ENCODE results near the gene BAZ2B. TPM values are rescaled to one million over a fixed set of nuclear protein-coding genes. Genes with fewer than 3 reads are reported as not detected.

BAZ2B gene
- total and polyA plus RNA-seq, 2 of the 13 experiments (the other 11 are each of a cell fraction or from before 2014, with no cell fraction given), result 14.0 to 15.1 TPM

DNA sequence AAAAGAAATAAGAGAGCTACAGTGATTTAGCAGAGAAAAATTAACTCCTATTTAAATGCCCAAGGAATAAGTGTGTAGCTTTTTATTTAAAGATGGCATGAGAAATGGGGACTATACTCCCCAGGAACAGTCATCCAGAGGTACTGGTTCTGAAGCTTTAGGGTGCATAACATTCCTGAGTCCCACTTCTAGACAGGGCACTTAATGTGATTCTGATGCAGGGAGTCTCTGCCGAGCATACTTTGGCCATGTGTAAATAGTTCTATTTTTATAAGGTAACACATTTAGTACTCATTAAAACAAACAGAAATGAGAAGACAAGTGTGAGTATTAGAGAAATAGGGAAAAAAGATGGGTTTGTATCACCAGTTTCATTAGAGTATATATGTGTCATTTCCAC, 175.2 kb downstream of the BAZ2B start:
- no peak overlapping the region for H3K27ac ChIP-seq (ENCODE audit: extremely low read length, insufficient read depth, low read length)
- no peaks in the 10 kb centered on the region for H3K4me1 ChIP-seq (ENCODE audit: insufficient read depth, low read length)
- DNase-seq (ENCODE audit: low spot score) (no peak), ATAC-seq (no peak), FAIRE-seq (no peak)
- no TSS peak for BruUV-seq (replicated peaks)
- H3K79me2 ChIP-seq (ENCODE audit: insufficient read depth, low read length), result no peaks in the 10 kb centered on the region
- H4K20me1 ChIP-seq (ENCODE audit: insufficient read depth, low read length), result no peaks in the 10 kb centered on the region
- no peak overlapping the region for H3K9ac ChIP-seq (ENCODE audit: insufficient read depth, low read depth, low read length)
- H2AFZ ChIP-seq (ENCODE audit: low read length), result no peak overlapping the region
- no peak overlapping the region for H3K4me2 ChIP-seq (ENCODE audit: low read depth, low read length)
- no peak overlapping the region for H3K4me3 ChIP-seq (replicated peaks in 1 of 3; ENCODE audit: insufficient read depth in 1 of 3, low read depth in 2 of 3, low read length in 3 of 3)
- intact Hi-C loops (cut with micrococcal nuclease; ENCODE audit: unreplicated experiment) (no loop called here), in situ Hi-C loops (cut with HindIII; ENCODE audit: extremely low pct_ligation_motif_present, low pct_unique_long_range_greater_than_20kb) (no loop called here)
- peaks cover 0 to 15% of the 10 kb centered on the region in 2 experiments; a peak in 3 of 5 replicates for H3K36me3 ChIP-seq (replicated peaks in 1 of 2; ENCODE audit: control insufficient read depth in 1 of 2, insufficient read depth in 2 of 2, low read length in 2 of 2)
- CTCF ChIA-PET (ENCODE audit: low intra/inter-chr PET ratio, low total read pairs), result no interaction called here
- no peaks in the 10 kb centered on the region for H3K27me3 ChIP-seq (ENCODE audit: control insufficient read depth in 1 of 2, insufficient read depth in 2 of 2, low read length in 2 of 2)
- no peaks in the 10 kb centered on the region for H3K9me3 ChIP-seq (ENCODE audit: low read length)
- WGBS (ENCODE audit: low lambda C conversion rate), result 94% methylated on average over 1 of the region's 1 CpG
- POLR2A ChIA-PET, result no interaction called here
- TF ChIP-seq SNRNP70 (IDR thresholded peaks at IDR 0.05; ENCODE audit: low read depth, low read length) (no peak), ELF4 (CRISPR knock-in tag; IDR thresholded peaks at IDR 0.05; ENCODE audit: borderline replicate concordance) (no peak), GPN1 (CRISPR knock-in tag; IDR thresholded peaks at IDR 0.05; ENCODE audit: borderline replicate concordance) (no peak), TARDBP (CRISPR knock-in tag; IDR thresholded peaks at IDR 0.05) (no peak), LCORL (IDR thresholded peaks at IDR 0.05) (no peak), LCORL (CRISPR knock-in tag; IDR thresholded peaks at IDR 0.05) (no peak), SYNCRIP (IDR thresholded peaks at IDR 0.05; ENCODE audit: insufficient read depth, low read depth, low read length) (no peak), SRF (IDR thresholded peaks at IDR 0.05; ENCODE audit: low read depth, low read length) (no peak), ETV6 (CRISPR knock-in tag; conservative IDR thresholded peaks at IDR 0.05) (no peak), MED13 (CRISPR knock-in tag; IDR thresholded peaks at IDR 0.05) (no peak), MYC (CRISPR knock-in tag; IDR thresholded peaks at IDR 0.05; ENCODE audit: borderline replicate concordance) (no peak), ZNF75D (CRISPR knock-in tag; IDR thresholded peaks at IDR 0.05; ENCODE audit: borderline replicate concordance) (no peak), CHCHD3 (CRISPR knock-in tag; IDR thresholded peaks at IDR 0.05) (no peak), ELF1 (CRISPR knock-in tag; IDR thresholded peaks at IDR 0.05) (no peak)
- TF ChIP-seq, protein P1, sequence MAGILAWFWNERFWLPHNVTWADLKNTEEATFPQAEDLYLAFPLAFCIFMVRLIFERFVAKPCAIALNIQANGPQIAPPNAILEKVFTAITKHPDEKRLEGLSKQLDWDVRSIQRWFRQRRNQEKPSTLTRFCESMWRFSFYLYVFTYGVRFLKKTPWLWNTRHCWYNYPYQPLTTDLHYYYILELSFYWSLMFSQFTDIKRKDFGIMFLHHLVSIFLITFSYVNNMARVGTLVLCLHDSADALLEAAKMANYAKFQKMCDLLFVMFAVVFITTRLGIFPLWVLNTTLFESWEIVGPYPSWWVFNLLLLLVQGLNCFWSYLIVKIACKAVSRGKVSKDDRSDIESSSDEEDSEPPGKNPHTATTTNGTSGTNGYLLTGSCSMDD (CRISPR knock-in tag; IDR thresholded peaks at IDR 0.05), result no peak
- TF ChIP-seq, protein P2, sequence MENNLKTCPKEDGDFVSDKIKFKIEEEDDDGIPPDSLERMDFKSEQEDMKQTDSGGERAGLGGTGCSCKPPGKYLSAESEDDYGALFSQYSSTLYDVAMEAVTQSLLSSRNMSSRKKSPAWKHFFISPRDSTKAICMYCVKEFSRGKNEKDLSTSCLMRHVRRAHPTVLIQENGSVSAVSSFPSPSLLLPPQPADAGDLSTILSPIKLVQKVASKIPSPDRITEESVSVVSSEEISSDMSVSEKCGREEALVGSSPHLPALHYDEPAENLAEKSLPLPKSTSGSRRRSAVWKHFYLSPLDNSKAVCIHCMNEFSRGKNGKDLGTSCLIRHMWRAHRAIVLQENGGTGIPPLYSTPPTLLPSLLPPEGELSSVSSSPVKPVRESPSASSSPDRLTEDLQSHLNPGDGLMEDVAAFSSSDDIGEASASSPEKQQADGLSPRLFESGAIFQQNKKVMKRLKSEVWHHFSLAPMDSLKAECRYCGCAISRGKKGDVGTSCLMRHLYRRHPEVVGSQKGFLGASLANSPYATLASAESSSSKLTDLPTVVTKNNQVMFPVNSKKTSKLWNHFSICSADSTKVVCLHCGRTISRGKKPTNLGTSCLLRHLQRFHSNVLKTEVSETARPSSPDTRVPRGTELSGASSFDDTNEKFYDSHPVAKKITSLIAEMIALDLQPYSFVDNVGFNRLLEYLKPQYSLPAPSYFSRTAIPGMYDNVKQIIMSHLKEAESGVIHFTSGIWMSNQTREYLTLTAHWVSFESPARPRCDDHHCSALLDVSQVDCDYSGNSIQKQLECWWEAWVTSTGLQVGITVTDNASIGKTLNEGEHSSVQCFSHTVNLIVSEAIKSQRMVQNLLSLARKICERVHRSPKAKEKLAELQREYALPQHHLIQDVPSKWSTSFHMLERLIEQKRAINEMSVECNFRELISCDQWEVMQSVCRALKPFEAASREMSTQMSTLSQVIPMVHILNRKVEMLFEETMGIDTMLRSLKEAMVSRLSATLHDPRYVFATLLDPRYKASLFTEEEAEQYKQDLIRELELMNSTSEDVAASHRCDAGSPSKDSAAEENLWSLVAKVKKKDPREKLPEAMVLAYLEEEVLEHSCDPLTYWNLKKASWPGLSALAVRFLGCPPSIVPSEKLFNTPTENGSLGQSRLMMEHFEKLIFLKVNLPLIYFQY (CRISPR knock-in tag; IDR thresholded peaks at IDR 0.05; ENCODE audit: borderline replicate concordance), result no peak
- TF ChIP-seq, protein P3, sequence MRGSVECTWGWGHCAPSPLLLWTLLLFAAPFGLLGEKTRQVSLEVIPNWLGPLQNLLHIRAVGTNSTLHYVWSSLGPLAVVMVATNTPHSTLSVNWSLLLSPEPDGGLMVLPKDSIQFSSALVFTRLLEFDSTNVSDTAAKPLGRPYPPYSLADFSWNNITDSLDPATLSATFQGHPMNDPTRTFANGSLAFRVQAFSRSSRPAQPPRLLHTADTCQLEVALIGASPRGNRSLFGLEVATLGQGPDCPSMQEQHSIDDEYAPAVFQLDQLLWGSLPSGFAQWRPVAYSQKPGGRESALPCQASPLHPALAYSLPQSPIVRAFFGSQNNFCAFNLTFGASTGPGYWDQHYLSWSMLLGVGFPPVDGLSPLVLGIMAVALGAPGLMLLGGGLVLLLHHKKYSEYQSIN (CRISPR knock-in tag; IDR thresholded peaks at IDR 0.05; ENCODE audit: borderline replicate concordance), result no peak
- TF ChIP-seq, protein P4, sequence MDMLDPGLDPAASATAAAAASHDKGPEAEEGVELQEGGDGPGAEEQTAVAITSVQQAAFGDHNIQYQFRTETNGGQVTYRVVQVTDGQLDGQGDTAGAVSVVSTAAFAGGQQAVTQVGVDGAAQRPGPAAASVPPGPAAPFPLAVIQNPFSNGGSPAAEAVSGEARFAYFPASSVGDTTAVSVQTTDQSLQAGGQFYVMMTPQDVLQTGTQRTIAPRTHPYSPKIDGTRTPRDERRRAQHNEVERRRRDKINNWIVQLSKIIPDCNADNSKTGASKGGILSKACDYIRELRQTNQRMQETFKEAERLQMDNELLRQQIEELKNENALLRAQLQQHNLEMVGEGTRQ (IDR thresholded peaks at IDR 0.05; ENCODE audit: low read depth, low read length), result no peak
- TF ChIP-seq, protein P4 (CRISPR knock-in tag; IDR thresholded peaks at IDR 0.05; ENCODE audit: borderline replicate concordance), result no peak
